GM21529 (cell line): ENCODE results near the gene CD46.
"Not testable (repeated sequence)": the region's sequence is repeated elsewhere in the genome, so short reads cannot be mapped to it uniquely, and the experiment has no call there.

Experiments
- ATAC-seq: cut with Tn5 transposase; IDR thresholded peaks from one replicate; pipeline ENCODE4 v1.9.1; 2021; ENCODE audit not compliant: unreplicated experiment

Gene CD46

GRCh38 chr1:207751790-207752455, at the start of gene CD46:
Gene CD46, plus strand, starts transcription at chr1:207752054. Its CDS starts 159 bp downstream, at chr1:207752213.
- peak; percentile 95 for ATAC-seq

- no peak for ATAC-seq
These were observed 49.5 kb upstream of the CD46 start for GRCh38 chr1:207702317-207702716.

- ATAC-seq: no peak
These were observed 48.1 kb upstream of the CD46 start for GRCh38 chr1:207703712-207704111.

GRCh38 chr1:207708004-207708403, 43.9 kb upstream of the CD46 start:
- ATAC-seq: not testable (repeated sequence)

GRCh38 chr1:207711285-207711684, 40.6 kb upstream of the CD46 start:
- no peak for ATAC-seq

- ATAC-seq: not testable (repeated sequence)
These were observed 39.2 kb upstream of the CD46 start for GRCh38 chr1:207712701-207713100.

GRCh38 chr1:207713529-207713928, 38.3 kb upstream of the CD46 start:
- no peak for ATAC-seq

GRCh38 chr1:207719234-207719633, 32.6 kb upstream of the CD46 start:
- no peak for ATAC-seq

- not testable (repeated sequence) for ATAC-seq
These were observed 23.5 kb upstream of the CD46 start for GRCh38 chr1:207728200-207728858.

GRCh38 chr1:207737503-207738157, 14.2 kb upstream of the CD46 start:
- not testable (repeated sequence) for ATAC-seq

- not testable (repeated sequence) for ATAC-seq
These were observed 13.6 kb upstream of the CD46 start for GRCh38 chr1:207738158-207738659.

GRCh38 chr1:207740207-207740606, 11.6 kb upstream of the CD46 start:
- no peak for ATAC-seq

GRCh38 chr1:207742850-207743555, 8.9 kb upstream of the CD46 start:
- ATAC-seq: no peak

GRCh38 chr1:207744000-207744534, 7.8 kb upstream of the CD46 start:
- no peak for ATAC-seq

GRCh38 chr1:207745285-207745684, 6.6 kb upstream of the CD46 start:
- ATAC-seq: no peak

GRCh38 chr1:207745839-207746767, 5.8 kb upstream of the CD46 start:
- ATAC-seq: no peak

GRCh38 chr1:207747627-207748492, 4.0 kb upstream of the CD46 start:
- no peak for ATAC-seq

GRCh38 chr1:207748737-207749528, 2.9 kb upstream of the CD46 start:
- ATAC-seq: no peak
